ENCODE results near the gene ABCG8. TPM values are rescaled to one million over a fixed set of nuclear protein-coding genes. Genes with fewer than 3 reads are reported as not detected.

The ABCG8 gene
- total RNA-seq, 1 donor from 2014 or later: not detected

GRCh38 chr2:43796206-43796605 is 42.6 kb upstream of the ABCG8 start:
- H3K36me3 Mint-ChIP-seq: peaks cover 23% of the 10 kb centered on the region
- no peaks in the 10 kb centered on the region for H3K4me1 Mint-ChIP-seq
- DNase-seq (ENCODE audit: low spot score in 2 of 2, unreplicated experiment in 2 of 2): no peak
- no peaks in the 10 kb centered on the region for H3K27me3 Mint-ChIP-seq (ENCODE audit: low read depth)
- H3K4me3 Mint-ChIP-seq: no peak overlapping the region
- H3K9me3 Mint-ChIP-seq: no peaks in the 10 kb centered on the region
- H3K27ac Mint-ChIP-seq: no peak overlapping the region
- no peak for TF ChIP-seq CTCF (IDR thresholded peaks at IDR 0.05; ENCODE audit: unreplicated experiment)

DNA sequence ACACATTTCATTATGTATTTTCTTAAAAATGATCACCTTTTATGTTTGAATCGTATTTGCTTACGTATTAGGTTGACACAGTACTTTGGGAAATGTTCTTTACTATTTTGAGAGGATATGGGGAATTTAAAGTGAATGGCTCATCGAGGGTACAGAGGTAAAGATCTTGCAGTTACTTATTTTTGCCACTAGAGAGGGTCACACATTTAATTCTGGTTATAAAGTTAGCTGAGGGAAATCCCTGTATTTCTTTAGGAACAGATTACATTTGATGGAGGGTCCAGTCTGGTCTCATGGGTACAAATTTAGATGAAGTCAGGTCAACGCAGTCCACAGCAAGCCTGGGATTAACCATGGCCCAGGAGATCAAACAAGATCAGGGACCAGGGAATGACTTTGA is 40.5 kb upstream of the ABCG8 start:
- no peak for DNase-seq (ENCODE audit: low spot score in 2 of 2, unreplicated experiment in 2 of 2)
- H3K4me3 Mint-ChIP-seq: no peak overlapping the region
- no peaks in the 10 kb centered on the region for H3K27me3 Mint-ChIP-seq (ENCODE audit: low read depth)
- TF ChIP-seq CTCF (IDR thresholded peaks at IDR 0.05; ENCODE audit: unreplicated experiment): peak; percentile 23
- no peaks in the 10 kb centered on the region for H3K9me3 Mint-ChIP-seq
- H3K4me1 Mint-ChIP-seq: no peaks in the 10 kb centered on the region
- peaks cover 19% of the 10 kb centered on the region for H3K36me3 Mint-ChIP-seq
- no peak overlapping the region for H3K27ac Mint-ChIP-seq

DNA sequence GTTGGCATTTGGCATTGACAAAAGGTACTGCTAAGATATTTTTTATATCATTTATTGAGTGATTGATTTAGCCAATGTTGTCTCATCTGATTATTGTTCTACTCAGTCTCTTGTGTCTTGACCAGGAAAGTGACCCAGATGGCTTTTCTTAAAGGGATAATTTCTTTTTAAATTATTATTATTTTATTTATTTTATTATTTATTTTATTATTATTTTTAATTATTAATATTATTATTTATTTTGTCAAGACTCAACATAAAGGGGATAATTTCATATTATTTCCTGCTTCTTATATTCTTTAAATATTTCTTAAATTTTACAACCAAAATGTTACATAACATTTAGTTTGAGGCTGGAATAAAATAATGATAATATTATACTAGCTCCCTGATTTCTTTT is 37.9 kb upstream of the ABCG8 start:
- no peaks in the 10 kb centered on the region for H3K9me3 Mint-ChIP-seq

GRCh38 chr2:43802135-43802534 is 36.6 kb upstream of the ABCG8 start:
- no peak overlapping the region for H3K27ac Mint-ChIP-seq
- no peaks in the 10 kb centered on the region for H3K27me3 Mint-ChIP-seq (ENCODE audit: low read depth)
- TF ChIP-seq CTCF (IDR thresholded peaks at IDR 0.05; ENCODE audit: unreplicated experiment): no peak
- no peaks in the 10 kb centered on the region for H3K4me1 Mint-ChIP-seq
- H3K4me3 Mint-ChIP-seq: no peak overlapping the region
- peaks cover 21% of the 10 kb centered on the region for H3K36me3 Mint-ChIP-seq
- no peaks in the 10 kb centered on the region for H3K9me3 Mint-ChIP-seq
- DNase-seq (ENCODE audit: low spot score in 2 of 2, unreplicated experiment in 2 of 2): no peak

More for the DNA sequence above, 37.9 kb upstream of the ABCG8 start:
- Mint-ChIP-seq H3K4me1 (no peaks in the 10 kb centered on the region), H3K27ac (no peak overlapping the region), H3K27me3 (ENCODE audit: low read depth) (no peaks in the 10 kb centered on the region), H3K4me3 (no peak overlapping the region), H3K36me3 (peaks cover 19% of the 10 kb centered on the region)
- no peak for TF ChIP-seq CTCF (IDR thresholded peaks at IDR 0.05; ENCODE audit: unreplicated experiment)
- no peak for DNase-seq (ENCODE audit: low spot score in 2 of 2, unreplicated experiment in 2 of 2)

GRCh38 chr2:43803113-43803512 is 35.7 kb upstream of the ABCG8 start:
- no peaks in the 10 kb centered on the region for H3K9me3 Mint-ChIP-seq
- no peak overlapping the region for H3K27ac Mint-ChIP-seq
- peaks cover 25% of the 10 kb centered on the region for H3K36me3 Mint-ChIP-seq
- no peaks in the 10 kb centered on the region for H3K27me3 Mint-ChIP-seq (ENCODE audit: low read depth)
- no peak overlapping the region for H3K4me3 Mint-ChIP-seq
- no peaks in the 10 kb centered on the region for H3K4me1 Mint-ChIP-seq
- no peak for DNase-seq (ENCODE audit: low spot score in 2 of 2, unreplicated experiment in 2 of 2)
- TF ChIP-seq CTCF (IDR thresholded peaks at IDR 0.05; ENCODE audit: unreplicated experiment): no peak

DNA sequence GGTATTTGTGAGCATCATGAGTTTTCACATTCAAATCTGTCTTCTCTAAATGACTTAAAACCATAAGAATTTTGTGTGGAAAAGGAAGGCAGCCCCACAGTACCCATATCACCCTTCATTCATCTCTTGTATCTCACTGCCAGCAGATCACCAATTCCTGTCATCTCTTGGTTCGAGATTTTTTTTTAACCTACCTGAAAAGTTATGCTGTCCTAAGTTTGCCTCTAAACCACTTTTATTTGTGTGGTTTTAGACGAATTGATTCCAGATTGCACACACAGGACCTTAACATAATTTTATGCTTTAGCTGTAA is 32.1 kb upstream of the ABCG8 start:
- no peak overlapping the region for H3K27ac Mint-ChIP-seq
- no peak for DNase-seq (ENCODE audit: low spot score in 2 of 2, unreplicated experiment in 2 of 2)
- H3K27me3 Mint-ChIP-seq (ENCODE audit: low read depth): no peaks in the 10 kb centered on the region
- no peaks in the 10 kb centered on the region for H3K4me1 Mint-ChIP-seq
- TF ChIP-seq CTCF (IDR thresholded peaks at IDR 0.05; ENCODE audit: unreplicated experiment): no peak
- peaks cover 28% of the 10 kb centered on the region for H3K36me3 Mint-ChIP-seq
- H3K4me3 Mint-ChIP-seq: no peak overlapping the region
- no peaks in the 10 kb centered on the region for H3K9me3 Mint-ChIP-seq

All from mesothelial cell of epicardium (in vitro differentiated cells).